SK-N-SH treated with all-trans-retinoic acid at 6 μM for 48 hours (cell line): ENCODE measurements around the gene HOXC10.

Experiments
- ATAC-seq: fragments of 200-7000 bp; cut with Tn5 transposase; 3 replicates; pipeline ENCODE4 v1.9.1; 2020; ENCODE audit warnings: mild to moderate bottlenecking, moderate library complexity
- ARNTL ChIP-seq: fragments of 450-650 bp; formaldehyde crosslinking; IDR thresholded peaks from 2 replicates; pipeline ENCODE4 v1.5.0; 2020; ENCODE audit warnings: low read depth, mild to moderate bottlenecking, moderate library complexity, borderline replicate concordance
- CSDC2 ChIP-seq: fragments of 250-450 bp; sonication (Bioruptor Pico); IDR thresholded peaks from 2 replicates; pipeline ENCODE4 v1.5.0; 2020; ENCODE audit warnings: mild to moderate bottlenecking, moderate library complexity
- ESRRG ChIP-seq: fragments of 250-450 bp; sonication (Bioruptor Pico); IDR thresholded peaks from 2 replicates; pipeline ENCODE4 v1.6.1; 2021; ENCODE audit warnings: mild to moderate bottlenecking
- GLIS3 ChIP-seq: fragments of 250-450 bp; sonication (Bioruptor Pico); IDR thresholded peaks from 2 replicates; pipeline ENCODE4 v1.5.0; 2020; ENCODE audit warnings: mild to moderate bottlenecking, moderate library complexity
- ISL1 ChIP-seq: fragments of 250-450 bp; sonication (Bioruptor Pico); IDR thresholded peaks from 2 replicates; pipeline ENCODE4 v2.1.2; 2022; ENCODE audit warnings: mild to moderate bottlenecking, moderate library complexity
- OSR1 ChIP-seq: fragments of 250-450 bp; sonication (Bioruptor Pico); IDR thresholded peaks from 2 replicates; pipeline ENCODE4 v1.8.0; 2022; ENCODE audit warnings: moderate library complexity, mild to moderate bottlenecking, inconsistent platforms
- PPARA ChIP-seq: fragments of 250-450 bp; sonication (Bioruptor Pico); IDR thresholded peaks from 2 replicates; pipeline ENCODE4 v1.5.0; 2020; ENCODE audit warnings: mild to moderate bottlenecking, borderline replicate concordance
- RARB ChIP-seq: fragments of 250-450 bp; sonication (Bioruptor Pico); IDR thresholded peaks from 2 replicates; pipeline ENCODE4 v1.8.0; 2021; ENCODE audit warnings: mild to moderate bottlenecking, moderate library complexity
- SNAI2 ChIP-seq: fragments of 250-450 bp; sonication (Bioruptor Pico); IDR thresholded peaks from 2 replicates; pipeline ENCODE4 v1.5.0; 2020; ENCODE audit warnings: mild to moderate bottlenecking, moderate library complexity
- TOX ChIP-seq: fragments of 250-450 bp; sonication (Bioruptor Pico); IDR thresholded peaks from 2 replicates; pipeline ENCODE4 v1.8.0; 2021; ENCODE audit warnings: mild to moderate bottlenecking, moderate library complexity, borderline replicate concordance
- ZC3H10 ChIP-seq: fragments of 250-450 bp; sonication (Bioruptor Pico); IDR thresholded peaks from 2 replicates; pipeline ENCODE4 v1.5.1; 2021; ENCODE audit warnings: mild to moderate bottlenecking, moderate library complexity
- ZFP3 ChIP-seq: fragments of 250-450 bp; sonication (Bioruptor Pico); IDR thresholded peaks from 2 replicates; pipeline ENCODE4 v1.5.0; 2020; ENCODE audit warnings: mild to moderate bottlenecking, moderate library complexity
- ZFP30 ChIP-seq: fragments of 450-650 bp; formaldehyde crosslinking; IDR thresholded peaks from 2 replicates; pipeline ENCODE4 v1.5.0; 2022; ENCODE audit warnings: mild to moderate bottlenecking, moderate library complexity
- ZNF565 ChIP-seq: fragments of 450-650 bp; formaldehyde crosslinking; conservative IDR thresholded peaks from 2 replicates; pipeline ENCODE4 v1.5.0; 2020; ENCODE audit warnings: low read depth, mild to moderate bottlenecking, moderate library complexity
- ZNF70 ChIP-seq: fragments of 450-650 bp; formaldehyde crosslinking; IDR thresholded peaks from 2 replicates; pipeline ENCODE4 v1.5.0; 2020; ENCODE audit warnings: mild to moderate bottlenecking, moderate library complexity
- TF ChIP-seq, protein P1 (sequence below): fragments of 250-450 bp; sonication (Bioruptor Pico); IDR thresholded peaks from 2 replicates; pipeline ENCODE4 v1.5.1; 2020; ENCODE audit warnings: low read depth, mild to moderate bottlenecking, moderate library complexity
- TF ChIP-seq, protein P2 (sequence below): fragments of 250-450 bp; sonication (Bioruptor Pico); IDR thresholded peaks from 2 replicates; pipeline ENCODE4 v1.5.0; 2020; ENCODE audit warnings: mild to moderate bottlenecking, moderate library complexity
- TF ChIP-seq, protein P3 (sequence below): fragments of 250-450 bp; sonication (Bioruptor Pico); IDR thresholded peaks from 2 replicates; pipeline ENCODE4 v1.5.1; 2021; ENCODE audit warnings: mild to moderate bottlenecking, moderate library complexity
- TF ChIP-seq, protein P4 (sequence below): fragments of 250-450 bp; sonication (Bioruptor Pico); IDR thresholded peaks from 2 replicates; pipeline ENCODE4 v1.8.0; 2021; ENCODE audit warnings: low read depth, mild to moderate bottlenecking, moderate library complexity, borderline replicate concordance
- TF ChIP-seq, protein P5 (sequence below): fragments of 250-450 bp; sonication (Bioruptor Pico); IDR thresholded peaks from 2 replicates; pipeline ENCODE4 v1.8.0; 2020; ENCODE audit warnings: mild to moderate bottlenecking, moderate library complexity, borderline replicate concordance

Gene HOXC10

DNA sequence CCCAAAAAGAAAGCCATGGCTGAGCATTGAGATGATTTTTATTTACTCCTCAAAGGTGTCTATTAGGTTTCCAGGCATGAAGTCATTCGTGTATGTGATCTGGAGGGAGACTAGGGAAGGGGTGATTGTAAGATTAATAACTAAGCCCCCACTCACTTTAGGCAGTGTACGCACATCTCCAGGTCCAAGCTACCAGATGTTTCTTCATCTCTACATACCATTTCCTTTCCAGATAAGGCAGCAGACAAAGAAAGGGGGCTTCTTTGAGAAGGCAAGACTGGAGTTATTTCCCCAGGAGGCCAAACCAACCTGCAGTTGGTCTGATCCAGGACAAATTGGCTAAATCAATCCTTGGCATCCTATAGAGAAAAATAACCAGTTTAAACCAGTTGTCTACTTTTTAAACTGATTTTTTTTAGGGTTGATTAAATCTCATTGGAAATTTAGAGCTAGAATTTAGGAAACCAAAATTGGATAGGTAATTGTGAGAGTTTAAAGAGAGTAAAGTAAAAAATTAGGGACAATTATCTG is 42.4 kb upstream of the HOXC10 start:
- no peak for TF ChIP-seq ISL1 (CRISPR knock-in tag)
- TF ChIP-seq TOX (CRISPR knock-in tag) = no peak
- TF ChIP-seq, protein P1, sequence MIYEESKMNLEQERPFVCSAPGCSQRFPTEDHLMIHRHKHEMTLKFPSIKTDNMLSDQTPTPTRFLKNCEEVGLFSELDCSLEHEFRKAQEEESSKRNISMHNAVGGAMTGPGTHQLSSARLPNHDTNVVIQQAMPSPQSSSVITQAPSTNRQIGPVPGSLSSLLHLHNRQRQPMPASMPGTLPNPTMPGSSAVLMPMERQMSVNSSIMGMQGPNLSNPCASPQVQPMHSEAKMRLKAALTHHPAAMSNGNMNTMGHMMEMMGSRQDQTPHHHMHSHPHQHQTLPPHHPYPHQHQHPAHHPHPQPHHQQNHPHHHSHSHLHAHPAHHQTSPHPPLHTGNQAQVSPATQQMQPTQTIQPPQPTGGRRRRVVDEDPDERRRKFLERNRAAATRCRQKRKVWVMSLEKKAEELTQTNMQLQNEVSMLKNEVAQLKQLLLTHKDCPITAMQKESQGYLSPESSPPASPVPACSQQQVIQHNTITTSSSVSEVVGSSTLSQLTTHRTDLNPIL (CRISPR knock-in tag) = no peak
- no peak for TF ChIP-seq ZC3H10 (CRISPR knock-in tag)
- no peak for TF ChIP-seq ESRRG (CRISPR knock-in tag)
- TF ChIP-seq, protein P2, sequence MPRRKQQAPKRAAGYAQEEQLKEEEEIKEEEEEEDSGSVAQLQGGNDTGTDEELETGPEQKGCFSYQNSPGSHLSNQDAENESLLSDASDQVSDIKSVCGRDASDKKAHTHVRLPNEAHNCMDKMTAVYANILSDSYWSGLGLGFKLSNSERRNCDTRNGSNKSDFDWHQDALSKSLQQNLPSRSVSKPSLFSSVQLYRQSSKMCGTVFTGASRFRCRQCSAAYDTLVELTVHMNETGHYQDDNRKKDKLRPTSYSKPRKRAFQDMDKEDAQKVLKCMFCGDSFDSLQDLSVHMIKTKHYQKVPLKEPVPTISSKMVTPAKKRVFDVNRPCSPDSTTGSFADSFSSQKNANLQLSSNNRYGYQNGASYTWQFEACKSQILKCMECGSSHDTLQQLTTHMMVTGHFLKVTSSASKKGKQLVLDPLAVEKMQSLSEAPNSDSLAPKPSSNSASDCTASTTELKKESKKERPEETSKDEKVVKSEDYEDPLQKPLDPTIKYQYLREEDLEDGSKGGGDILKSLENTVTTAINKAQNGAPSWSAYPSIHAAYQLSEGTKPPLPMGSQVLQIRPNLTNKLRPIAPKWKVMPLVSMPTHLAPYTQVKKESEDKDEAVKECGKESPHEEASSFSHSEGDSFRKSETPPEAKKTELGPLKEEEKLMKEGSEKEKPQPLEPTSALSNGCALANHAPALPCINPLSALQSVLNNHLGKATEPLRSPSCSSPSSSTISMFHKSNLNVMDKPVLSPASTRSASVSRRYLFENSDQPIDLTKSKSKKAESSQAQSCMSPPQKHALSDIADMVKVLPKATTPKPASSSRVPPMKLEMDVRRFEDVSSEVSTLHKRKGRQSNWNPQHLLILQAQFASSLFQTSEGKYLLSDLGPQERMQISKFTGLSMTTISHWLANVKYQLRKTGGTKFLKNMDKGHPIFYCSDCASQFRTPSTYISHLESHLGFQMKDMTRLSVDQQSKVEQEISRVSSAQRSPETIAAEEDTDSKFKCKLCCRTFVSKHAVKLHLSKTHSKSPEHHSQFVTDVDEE (CRISPR knock-in tag) = no peak
- no peak for TF ChIP-seq PPARA (CRISPR knock-in tag)
- TF ChIP-seq OSR1 (CRISPR knock-in tag) = no peak
- no peak for TF ChIP-seq GLIS3
- TF ChIP-seq RARB (CRISPR knock-in tag) = no peak
- TF ChIP-seq, protein P3, sequence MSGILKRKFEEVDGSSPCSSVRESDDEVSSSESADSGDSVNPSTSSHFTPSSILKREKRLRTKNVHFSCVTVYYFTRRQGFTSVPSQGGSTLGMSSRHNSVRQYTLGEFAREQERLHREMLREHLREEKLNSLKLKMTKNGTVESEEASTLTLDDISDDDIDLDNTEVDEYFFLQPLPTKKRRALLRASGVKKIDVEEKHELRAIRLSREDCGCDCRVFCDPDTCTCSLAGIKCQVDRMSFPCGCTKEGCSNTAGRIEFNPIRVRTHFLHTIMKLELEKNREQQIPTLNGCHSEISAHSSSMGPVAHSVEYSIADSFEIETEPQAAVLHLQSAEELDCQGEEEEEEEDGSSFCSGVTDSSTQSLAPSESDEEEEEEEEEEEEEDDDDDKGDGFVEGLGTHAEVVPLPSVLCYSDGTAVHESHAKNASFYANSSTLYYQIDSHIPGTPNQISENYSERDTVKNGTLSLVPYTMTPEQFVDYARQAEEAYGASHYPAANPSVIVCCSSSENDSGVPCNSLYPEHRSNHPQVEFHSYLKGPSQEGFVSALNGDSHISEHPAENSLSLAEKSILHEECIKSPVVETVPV = no peak
- TF ChIP-seq, protein P4, sequence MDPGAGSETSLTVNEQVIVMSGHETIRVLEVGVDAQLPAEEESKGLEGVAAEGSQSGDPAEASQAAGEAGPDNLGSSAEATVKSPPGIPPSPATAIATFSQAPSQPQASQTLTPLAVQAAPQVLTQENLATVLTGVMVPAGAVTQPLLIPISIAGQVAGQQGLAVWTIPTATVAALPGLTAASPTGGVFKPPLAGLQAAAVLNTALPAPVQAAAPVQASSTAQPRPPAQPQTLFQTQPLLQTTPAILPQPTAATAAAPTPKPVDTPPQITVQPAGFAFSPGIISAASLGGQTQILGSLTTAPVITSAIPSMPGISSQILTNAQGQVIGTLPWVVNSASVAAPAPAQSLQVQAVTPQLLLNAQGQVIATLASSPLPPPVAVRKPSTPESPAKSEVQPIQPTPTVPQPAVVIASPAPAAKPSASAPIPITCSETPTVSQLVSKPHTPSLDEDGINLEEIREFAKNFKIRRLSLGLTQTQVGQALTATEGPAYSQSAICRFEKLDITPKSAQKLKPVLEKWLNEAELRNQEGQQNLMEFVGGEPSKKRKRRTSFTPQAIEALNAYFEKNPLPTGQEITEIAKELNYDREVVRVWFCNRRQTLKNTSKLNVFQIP (CRISPR knock-in tag) = no peak
- no peak for TF ChIP-seq ZFP30 (CRISPR knock-in tag)
- TF ChIP-seq ZFP3 (CRISPR knock-in tag) = no peak
- TF ChIP-seq, protein P5, sequence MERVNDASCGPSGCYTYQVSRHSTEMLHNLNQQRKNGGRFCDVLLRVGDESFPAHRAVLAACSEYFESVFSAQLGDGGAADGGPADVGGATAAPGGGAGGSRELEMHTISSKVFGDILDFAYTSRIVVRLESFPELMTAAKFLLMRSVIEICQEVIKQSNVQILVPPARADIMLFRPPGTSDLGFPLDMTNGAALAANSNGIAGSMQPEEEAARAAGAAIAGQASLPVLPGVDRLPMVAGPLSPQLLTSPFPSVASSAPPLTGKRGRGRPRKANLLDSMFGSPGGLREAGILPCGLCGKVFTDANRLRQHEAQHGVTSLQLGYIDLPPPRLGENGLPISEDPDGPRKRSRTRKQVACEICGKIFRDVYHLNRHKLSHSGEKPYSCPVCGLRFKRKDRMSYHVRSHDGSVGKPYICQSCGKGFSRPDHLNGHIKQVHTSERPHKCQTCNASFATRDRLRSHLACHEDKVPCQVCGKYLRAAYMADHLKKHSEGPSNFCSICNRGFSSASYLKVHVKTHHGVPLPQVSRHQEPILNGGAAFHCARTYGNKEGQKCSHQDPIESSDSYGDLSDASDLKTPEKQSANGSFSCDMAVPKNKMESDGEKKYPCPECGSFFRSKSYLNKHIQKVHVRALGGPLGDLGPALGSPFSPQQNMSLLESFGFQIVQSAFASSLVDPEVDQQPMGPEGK = no peak
- no peak for TF ChIP-seq ZNF70
- no peak for TF ChIP-seq ARNTL (CRISPR knock-in tag)
- TF ChIP-seq SNAI2 = no peak
- no peak for TF ChIP-seq ZNF565 (CRISPR knock-in tag)
- ATAC-seq = no peak

DNA sequence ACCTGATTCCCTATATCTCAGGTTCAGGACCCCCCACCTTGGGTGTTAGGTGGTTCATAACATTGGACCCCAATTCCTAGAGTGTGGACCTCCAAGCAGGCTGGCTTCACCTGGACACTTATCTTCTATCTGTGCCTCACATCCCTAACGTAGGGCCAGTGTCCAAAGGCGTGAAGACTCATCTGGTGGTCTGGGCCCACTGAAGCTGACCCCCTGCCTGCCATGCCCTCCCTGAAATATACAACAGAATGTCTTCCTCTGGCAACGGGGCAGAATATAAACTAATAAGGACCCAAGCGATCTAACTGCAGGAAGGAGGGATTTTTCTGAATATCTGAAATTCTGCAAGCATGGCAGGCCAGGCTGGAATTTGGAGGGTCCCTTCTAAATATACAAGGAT is 40.7 kb upstream of the HOXC10 start:
- ATAC-seq = no peak

More for the DNA sequence above, 40.7 kb upstream of the HOXC10 start:
- TF ChIP-seq TOX (CRISPR knock-in tag) (no peak), CSDC2 (CRISPR knock-in tag) (no peak), ARNTL (CRISPR knock-in tag) (no peak), ZC3H10 (CRISPR knock-in tag) (no peak), GLIS3 (no peak)
- TF ChIP-seq, protein P3 = no peak
- TF ChIP-seq, protein P2 (CRISPR knock-in tag) = no peak
- TF ChIP-seq, all 23 proteins: peak for 0
